Measurements from ENCODE around the gene CFDP1.
A peak's percentile ranks its signal among the peaks of the same experiment; 100 is the strongest.
"Not testable (repeated sequence)": the region's sequence is repeated elsewhere in the genome, so short reads cannot be mapped to it uniquely, and the experiment has no call there.

The CFDP1 gene

GRCh38 chr16:75466760-75467159 is 33.5 kb upstream of the CFDP1 start:
- Histone ChIP-seq H3K56ac (ENCODE audit: low read length) (no peak overlapping the region), H3K4me1 (ENCODE audit: control insufficient read depth, low read depth, low read length) (no peaks in the 10 kb centered on the region), H4K5ac (ENCODE audit: low read length) (no peak overlapping the region), H3K79me2 (ENCODE audit: control insufficient read depth, insufficient read depth, low read length) (peaks cover 17% of the 10 kb centered on the region), H3K4ac (ENCODE audit: low read depth, low read length) (no peak overlapping the region), H3K79me1 (ENCODE audit: low read length) (no peaks in the 10 kb centered on the region), H3K36me3 (ENCODE audit: control insufficient read depth, insufficient read depth, low read length) (no peaks in the 10 kb centered on the region), H3K9ac (ENCODE audit: low read length) (no peak overlapping the region), H3K27me3 (ENCODE audit: insufficient read depth, low read length, poor library complexity) (no peaks in the 10 kb centered on the region), H3K4me2 (ENCODE audit: low read length) (no peak overlapping the region), H2BK5ac (ENCODE audit: low read length) (no peak overlapping the region), H3K4me3 (ENCODE audit: low read length) (no peak overlapping the region), H2BK15ac (replicated peaks; ENCODE audit: low read depth) (no peak overlapping the region), H2AK5ac (ENCODE audit: low read length) (no peak overlapping the region), H3K18ac (ENCODE audit: low read length) (no peak overlapping the region), H2BK120ac (ENCODE audit: low read depth, low read length) (no peak overlapping the region), H3K27ac (ENCODE audit: low read depth, low read length) (no peak overlapping the region), H4K8ac (ENCODE audit: low read depth, low read length) (no peak overlapping the region), H3K23ac (ENCODE audit: low read length) (no peak overlapping the region)
- WGBS (ENCODE audit: extremely low coverage, insufficient coverage, low lambda C conversion rate), result no CpG with 5 or more reads among the region's 2 CpGs
- DNase-seq, result no peak

GRCh38 chr16:75464122-75464918 is 31.0 kb upstream of the CFDP1 start, which contains the start of gene TMEM170A:
Gene TMEM170A, minus strand, starts transcription at chr16:75464689. Its CDS starts 89 bp downstream, at chr16:75464600.
- H2BK5ac ChIP-seq (ENCODE audit: low read length), result peak within 1 kb of the TSS; percentile 95
- no peak within 1 kb of the TSS for H2BK120ac ChIP-seq (ENCODE audit: low read depth, low read length)
- no peaks in the 10 kb centered on the region for H3K27me3 ChIP-seq (ENCODE audit: insufficient read depth, low read length, poor library complexity)
- no CpG with 5 or more reads among the region's 89 CpGs for WGBS (ENCODE audit: extremely low coverage, insufficient coverage, low lambda C conversion rate)
- H3K79me2 ChIP-seq (ENCODE audit: control insufficient read depth, insufficient read depth, low read length), result peaks cover 37% of the 10 kb centered on the region
- H3K23ac ChIP-seq (ENCODE audit: low read length), result peak within 1 kb of the TSS; percentile 94
- peak within 1 kb of the TSS; percentile 97 for H3K9ac ChIP-seq (ENCODE audit: low read length)
- DNase-seq, result peak; percentile 99
- no peak within 1 kb of the TSS for H4K8ac ChIP-seq (ENCODE audit: low read depth, low read length)
- no peak within 1 kb of the TSS for H2AK5ac ChIP-seq (ENCODE audit: low read length)
- no peaks in the 10 kb centered on the region for H3K4me1 ChIP-seq (ENCODE audit: control insufficient read depth, low read depth, low read length)
- peak within 1 kb of the TSS; percentile 98 for H3K56ac ChIP-seq (ENCODE audit: low read length)
- peak within 1 kb of the TSS; percentile 88 for H3K4me3 ChIP-seq (ENCODE audit: low read length)
- no peaks in the 10 kb centered on the region for H3K36me3 ChIP-seq (ENCODE audit: control insufficient read depth, insufficient read depth, low read length)
- H3K4ac ChIP-seq (ENCODE audit: low read depth, low read length), result peak within 1 kb of the TSS; percentile 83
- H3K18ac ChIP-seq (ENCODE audit: low read length), result peak within 1 kb of the TSS; percentile 57
- peaks cover 7% of the 10 kb centered on the region for H3K79me1 ChIP-seq (ENCODE audit: low read length)
- H4K5ac ChIP-seq (ENCODE audit: low read length), result no peak within 1 kb of the TSS
- H2BK15ac ChIP-seq (replicated peaks; ENCODE audit: low read depth), result no peak within 1 kb of the TSS
- peak within 1 kb of the TSS; percentile 43 for H3K4me2 ChIP-seq (ENCODE audit: low read length)
- H3K27ac ChIP-seq (ENCODE audit: low read depth, low read length), result peak within 1 kb of the TSS; percentile 68

GRCh38 chr16:75463389-75464121 is 30.3 kb upstream of the CFDP1 start:
- not testable (repeated sequence) for H2BK5ac ChIP-seq (ENCODE audit: low read length); H3K79me1 ChIP-seq (ENCODE audit: low read length); H2BK120ac ChIP-seq (ENCODE audit: low read depth, low read length); H3K23ac ChIP-seq (ENCODE audit: low read length); H2AK5ac ChIP-seq (ENCODE audit: low read length); H3K36me3 ChIP-seq (ENCODE audit: control insufficient read depth, insufficient read depth, low read length); H2BK15ac ChIP-seq (replicated peaks; ENCODE audit: low read depth); H4K5ac ChIP-seq (ENCODE audit: low read length); H4K8ac ChIP-seq (ENCODE audit: low read depth, low read length); H3K4me1 ChIP-seq (ENCODE audit: control insufficient read depth, low read depth, low read length); H3K27me3 ChIP-seq (ENCODE audit: insufficient read depth, low read length, poor library complexity)
- peak; percentile 73 for DNase-seq
- Histone ChIP-seq H3K4ac (ENCODE audit: low read depth, low read length) (peak overlapping the region; percentile 83), H3K18ac (ENCODE audit: low read length) (peak overlapping the region; percentile 57), H3K4me2 (ENCODE audit: low read length) (peak overlapping the region; percentile 43), H3K9ac (ENCODE audit: low read length) (peak overlapping the region; percentile 97), H3K56ac (ENCODE audit: low read length) (peak overlapping the region; percentile 98), H3K4me3 (ENCODE audit: low read length) (peak overlapping the region; percentile 88), H3K27ac (ENCODE audit: low read depth, low read length) (peak overlapping the region; percentile 30), H3K79me2 (ENCODE audit: control insufficient read depth, insufficient read depth, low read length) (peaks cover 40% of the 10 kb centered on the region)
- no CpG with 5 or more reads among the region's 39 CpGs for WGBS (ENCODE audit: extremely low coverage, insufficient coverage, low lambda C conversion rate)

- H3K27me3 ChIP-seq (ENCODE audit: insufficient read depth, low read length, poor library complexity), result no peaks in the 10 kb centered on the region
- H3K9ac ChIP-seq (ENCODE audit: low read length), result peak overlapping the region; percentile 97
- no peak overlapping the region for H3K18ac ChIP-seq (ENCODE audit: low read length)
- no peaks in the 10 kb centered on the region for H3K36me3 ChIP-seq (ENCODE audit: control insufficient read depth, insufficient read depth, low read length)
- H2BK5ac ChIP-seq (ENCODE audit: low read length), result no peak overlapping the region
- H4K5ac ChIP-seq (ENCODE audit: low read length), result no peak overlapping the region
- H3K4me2 ChIP-seq (ENCODE audit: low read length), result no peak overlapping the region
- H4K8ac ChIP-seq (ENCODE audit: low read depth, low read length), result no peak overlapping the region
- H3K79me2 ChIP-seq (ENCODE audit: control insufficient read depth, insufficient read depth, low read length), result peaks cover 45% of the 10 kb centered on the region
- WGBS (ENCODE audit: extremely low coverage, insufficient coverage, low lambda C conversion rate), result no CpG with 5 or more reads among the region's 2 CpGs
- no peak overlapping the region for H3K56ac ChIP-seq (ENCODE audit: low read length)
- DNase-seq, result no peak
- no peak overlapping the region for H2BK15ac ChIP-seq (replicated peaks; ENCODE audit: low read depth)
- no peak overlapping the region for H3K4me3 ChIP-seq (ENCODE audit: low read length)
- H3K4ac ChIP-seq (ENCODE audit: low read depth, low read length), result no peak overlapping the region
- no peak overlapping the region for H2AK5ac ChIP-seq (ENCODE audit: low read length)
- H3K23ac ChIP-seq (ENCODE audit: low read length), result no peak overlapping the region
- H3K79me1 ChIP-seq (ENCODE audit: low read length), result peaks cover 13% of the 10 kb centered on the region
- no peak overlapping the region for H3K27ac ChIP-seq (ENCODE audit: low read depth, low read length)
- peaks cover 2% of the 10 kb centered on the region for H3K4me1 ChIP-seq (ENCODE audit: control insufficient read depth, low read depth, low read length)
- H2BK120ac ChIP-seq (ENCODE audit: low read depth, low read length), result no peak overlapping the region
Measured at GRCh38 chr16:75462806-75463205, 29.5 kb upstream of the CFDP1 start.

- no peak overlapping the region for H2AK5ac ChIP-seq (ENCODE audit: low read length)
- DNase-seq, result no peak
- H4K5ac ChIP-seq (ENCODE audit: low read length), result no peak overlapping the region
- no peak overlapping the region for H3K23ac ChIP-seq (ENCODE audit: low read length)
- H3K4me1 ChIP-seq (ENCODE audit: control insufficient read depth, low read depth, low read length), result peaks cover 2% of the 10 kb centered on the region
- H4K8ac ChIP-seq (ENCODE audit: low read depth, low read length), result no peak overlapping the region
- no peak overlapping the region for H2BK15ac ChIP-seq (replicated peaks; ENCODE audit: low read depth)
- H3K18ac ChIP-seq (ENCODE audit: low read length), result no peak overlapping the region
- no peak overlapping the region for H3K56ac ChIP-seq (ENCODE audit: low read length)
- H3K79me2 ChIP-seq (ENCODE audit: control insufficient read depth, insufficient read depth, low read length), result peaks cover 56% of the 10 kb centered on the region
- H2BK5ac ChIP-seq (ENCODE audit: low read length), result no peak overlapping the region
- H3K36me3 ChIP-seq (ENCODE audit: control insufficient read depth, insufficient read depth, low read length), result no peaks in the 10 kb centered on the region
- no peak overlapping the region for H3K4me2 ChIP-seq (ENCODE audit: low read length)
- no peak overlapping the region for H2BK120ac ChIP-seq (ENCODE audit: low read depth, low read length)
- H3K4me3 ChIP-seq (ENCODE audit: low read length), result no peak overlapping the region
- H3K79me1 ChIP-seq (ENCODE audit: low read length), result peaks cover 14% of the 10 kb centered on the region
- no peak overlapping the region for H3K9ac ChIP-seq (ENCODE audit: low read length)
- no peak overlapping the region for H3K4ac ChIP-seq (ENCODE audit: low read depth, low read length)
- no peak overlapping the region for H3K27ac ChIP-seq (ENCODE audit: low read depth, low read length)
- H3K27me3 ChIP-seq (ENCODE audit: insufficient read depth, low read length, poor library complexity), result no peaks in the 10 kb centered on the region
- WGBS (ENCODE audit: extremely low coverage, insufficient coverage, low lambda C conversion rate), result no CpG with 5 or more reads among the region's 2 CpGs
Measured at GRCh38 chr16:75461575-75461974, 28.3 kb upstream of the CFDP1 start.
